Uterus (tissue), 2 donors: Measurements from ENCODE around the gene POMT1.

Experiments
- CTCF ChIP-seq, 4 experiments: fragments of 200-600 bp in 2 of 4; fragments of 450-650 bp in 2 of 4; sonication (generic) in 2 of 4; IDR thresholded peaks; one replicate each; pipeline ENCODE4 v1.5.1; 2016 to 2019; ENCODE audit warnings: antibody characterized with exemption in 4 of 4, mild to moderate bottlenecking in 2 of 4, moderate library complexity in 1 of 4
- POLR2A ChIP-seq, 2 donors: fragments of 450-650 bp; IDR thresholded peaks; one replicate each; pipeline ENCODE4 v1.6.1; 2016; ENCODE audit warnings: antibody characterized with exemption in 2 of 2, mild to moderate bottlenecking in 1 of 2, moderate library complexity in 1 of 2

DNA sequence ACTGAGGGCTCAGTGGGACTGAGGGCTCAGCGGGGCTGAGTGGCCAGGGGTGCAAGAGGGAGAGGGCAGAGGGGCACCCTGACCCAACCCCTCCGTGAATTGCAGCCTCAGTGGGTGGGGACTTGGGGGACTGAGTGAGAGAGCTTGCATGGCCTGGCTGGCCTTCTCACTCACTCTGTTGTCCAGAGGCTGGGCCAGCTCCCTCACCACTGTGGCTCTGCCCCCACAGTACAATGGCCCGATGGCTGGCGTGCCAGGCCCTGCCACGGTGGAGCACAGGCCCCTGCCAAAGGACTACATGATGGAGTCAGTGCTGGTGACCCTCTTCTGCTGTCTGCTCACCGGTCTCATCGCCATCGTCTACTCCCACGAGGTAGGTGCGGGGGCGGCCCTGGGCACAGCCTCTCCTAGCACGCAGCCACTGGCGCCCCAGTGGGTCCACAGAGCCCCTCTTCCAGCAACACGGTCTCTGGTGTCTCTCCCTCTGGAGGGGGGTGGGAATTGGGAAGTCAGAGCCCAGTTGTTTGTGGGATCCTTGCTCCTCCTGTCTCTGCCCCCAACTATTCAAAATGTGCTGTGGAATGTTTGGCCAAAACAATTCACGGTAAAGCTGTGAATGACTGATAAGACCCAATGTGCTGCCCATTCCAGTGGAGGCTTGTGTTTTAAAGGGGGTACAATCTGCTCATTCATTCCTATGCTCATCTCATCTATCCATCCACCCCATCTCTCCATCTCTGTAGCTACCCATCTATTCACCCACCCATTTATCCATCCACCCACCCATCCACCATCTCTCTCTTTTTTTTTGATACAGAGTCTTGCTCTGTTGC, 53.3 kb downstream of the POMT1 start:
- TF ChIP-seq CTCF (IDR thresholded peaks at IDR 0.05) (no peak), POLR2A (IDR thresholded peaks at IDR 0.05) (no peak)
